Measurements from ENCODE around the gene KLK14.

- no peak for TF ChIP-seq CTCF (IDR thresholded peaks at IDR 0.05)
- no peak for TF ChIP-seq POLR2A (IDR thresholded peaks at IDR 0.05)
These were observed 16.3 kb upstream of the KLK14 start for GRCh38 chr19:51099047-51099382.
